Endothelial cell of umbilical vein (primary cell): Measurements from ENCODE around the gene SEMA3E. TPM values are rescaled to one million over a fixed set of nuclear protein-coding genes. Genes with fewer than 3 reads are reported as not detected.

Experiments
- BruUV-seq: library from RNA; stranded (reverse); fragments of 400-500 nt; replicated peaks from 2 replicates; lab custom pipeline; 2021; lab: Mats Ljungman, UMichigan
- CTCF ChIA-PET: fragments of 300-600, 350-600 bp; sonication (Branson Sonifier 250); formaldehyde crosslinking; loops from one replicate; lab custom pipeline; 2021; ENCODE audit warnings: antibody characterized with exemption, inconsistent platforms; lab: Charles Lee
- POLR2A ChIA-PET: fragments of 300-600, 350-600 bp; sonication (Branson Sonifier 250); formaldehyde crosslinking; loops from one replicate; lab custom pipeline; 2021; ENCODE audit warnings: antibody characterized with exemption, inconsistent platforms; lab: Charles Lee
- DNase-seq: peaks from one replicate; pipeline ENCODE4 v3.0.0-alpha.2; 2011; ENCODE audit warnings: low read depth, low spot score
- FAIRE-seq: peaks from 2 replicates; lab custom pipeline; 2011; peaks lifted over from hg19 to GRCh38; lab: Jason Lieb, UNC
- H2AFZ ChIP-seq: 2 replicates; pipeline ENCODE4 v1.6.0; 2012; ENCODE audit warnings: low read depth, low read length, control low read depth, inconsistent platforms
- H3K27ac ChIP-seq: 2 replicates; pipeline ENCODE4 v1.5.1; 2011; ENCODE audit warnings: low read depth, mild to moderate bottlenecking, control low read depth, low read length, moderate library complexity; ENCODE audit not compliant: insufficient read depth
- H3K27me3 ChIP-seq, 2 experiments: 2 replicates each; pipeline versions ENCODE4 v1.6.0 to v1.6.1; 2011; ENCODE audit warnings: low read length in 2 of 2, mixed read lengths in 1 of 2; ENCODE audit not compliant: control insufficient read depth in 2 of 2, insufficient read depth in 2 of 2
- H3K36me3 ChIP-seq, 2 experiments: 2 replicates in 1 of 2; 3 replicates in 1 of 2; pipeline ENCODE4 v1.5.1; 2011; ENCODE audit warnings: low read length in 2 of 2, mild to moderate bottlenecking in 1 of 2, moderate library complexity in 1 of 2; ENCODE audit not compliant: control insufficient read depth in 2 of 2, insufficient read depth in 2 of 2; ENCODE audit errors: extremely low read depth in 1 of 2
- H3K4me1 ChIP-seq: 3 replicates; pipeline ENCODE4 v1.5.1; 2011; ENCODE audit warnings: mild to moderate bottlenecking, low read length; ENCODE audit not compliant: control insufficient read depth, insufficient read depth; ENCODE audit errors: extremely low read depth
- H3K4me2 ChIP-seq: 2 replicates; pipeline ENCODE4 v1.6.1; 2011; ENCODE audit warnings: low read length, control low read depth, mixed read lengths; ENCODE audit not compliant: insufficient read depth
- H3K4me3 ChIP-seq, 3 experiments: fragments of 200-600 bp in 1 of 3; sonication (generic), shearing (Covaris generic) in 1 of 3; replicated peaks in 1 of 3; 2 replicates each; pipeline ENCODE4 v1.5.1; 2011 to 2016; ENCODE audit warnings: control low read depth in 3 of 3, low read length in 3 of 3, mild to moderate bottlenecking in 2 of 3, inconsistent platforms in 1 of 3, low read depth in 1 of 3, moderate library complexity in 1 of 3; ENCODE audit not compliant: insufficient read depth in 1 of 3
- H3K79me2 ChIP-seq: 2 replicates; pipeline ENCODE4 v1.6.0; 2012; ENCODE audit warnings: low read length, inconsistent platforms; ENCODE audit not compliant: control insufficient read depth, insufficient read depth
- H3K9ac ChIP-seq: replicated peaks from 2 replicates; pipeline ENCODE3; 2011; ENCODE audit warnings: low read length, control low read depth; ENCODE audit not compliant: insufficient read depth; ENCODE audit errors: extremely low read depth
- H3K9me1 ChIP-seq: replicated peaks from 3 replicates; pipeline ENCODE4 v1.6.0; 2011; ENCODE audit warnings: mild to moderate bottlenecking, low read length; ENCODE audit not compliant: control insufficient read depth, insufficient read depth; ENCODE audit errors: extremely low read depth
- H3K9me3 ChIP-seq: replicated peaks from 2 replicates; pipeline ENCODE4 v1.5.1; 2012; ENCODE audit warnings: low read length, inconsistent platforms; ENCODE audit not compliant: control insufficient read depth, insufficient read depth
- H4K20me1 ChIP-seq: replicated peaks from 2 replicates; pipeline ENCODE3; 2011; ENCODE audit warnings: mild to moderate bottlenecking, low read length; ENCODE audit not compliant: control insufficient read depth, insufficient read depth; ENCODE audit errors: extremely low read depth
- CTCF ChIP-seq, 2 donors: IDR thresholded peaks; 1 replicate in 1 of 2; 2 replicates in 1 of 2; pipeline ENCODE4 v1.5.1; 2011; ENCODE audit warnings: low read length in 2 of 2, mild to moderate bottlenecking in 2 of 2, moderate library complexity in 2 of 2, control low read depth in 1 of 2, inconsistent platforms in 1 of 2, low read depth in 1 of 2; ENCODE audit not compliant: insufficient read depth in 1 of 2; ENCODE audit errors: extremely low read depth in 1 of 2
- EZH2 ChIP-seq: IDR thresholded peaks from 2 replicates; pipeline ENCODE4 v1.6.1; 2012; ENCODE audit warnings: borderline replicate concordance, low read depth, mild to moderate bottlenecking, moderate library complexity, low read length, inconsistent platforms; ENCODE audit not compliant: severe bottlenecking
- FOS ChIP-seq: IDR thresholded peaks from 2 replicates; pipeline ENCODE4 v1.6.1; 2011; ENCODE audit warnings: mild to moderate bottlenecking, low read length, moderate library complexity, borderline replicate concordance; ENCODE audit not compliant: insufficient read depth
- GATA2 ChIP-seq: IDR thresholded peaks from 2 replicates; pipeline ENCODE4 v1.7.0; 2011; ENCODE audit warnings: low read depth, mild to moderate bottlenecking, moderate library complexity, mixed read lengths, low read length; ENCODE audit not compliant: insufficient read length, insufficient read depth
- MAX ChIP-seq: IDR thresholded peaks from 2 replicates; pipeline ENCODE4 v1.6.1; 2011; ENCODE audit not compliant: insufficient read depth, insufficient read length
- MYC ChIP-seq: IDR thresholded peaks from one replicate; pipeline ENCODE4 v1.6.1; 2011; ENCODE audit warnings: mild to moderate bottlenecking, low read depth, low read length
- POLR2A ChIP-seq: IDR thresholded peaks from 2 replicates; pipeline ENCODE4 v1.6.1; 2012; ENCODE audit warnings: low read depth, mild to moderate bottlenecking, control low read depth, low read length
- POLR2AphosphoS5 ChIP-seq: IDR thresholded peaks from 2 replicates; pipeline ENCODE4 v1.6.1; 2012; ENCODE audit warnings: low read depth, mild to moderate bottlenecking, control low read depth, low read length, moderate library complexity; ENCODE audit not compliant: insufficient read depth
- dilution Hi-C: fragments of 300-500 bp; cut with MboI; formaldehyde crosslinking; loops from one replicate; pipeline ENCODE4 v1.15.0; 2019; ENCODE audit warnings: low sequenced_read_pairs; ENCODE audit not compliant: extremely low pct_ligation_motif_present
- intact Hi-C: fragments of 100-400 bp; cut with micrococcal nuclease; formaldehyde crosslinking; loops from one replicate; pipeline ENCODE4 v1.10.0; 2022
- polyA plus RNA-seq, 4 experiments: library from polyadenylated mRNA; depleted of rRNA in 3 of 4; stranded (reverse) in 3 of 4; unstranded in 1 of 4; fragments of >200 nt; gene quantifications; 2 replicates each; pipeline versions ENCODE4 v1.2.1 to v1.2.3, GENCODE V29; 2011 to 2012; ENCODE audit warnings: missing spikeins in 1 of 4
- total RNA-seq: library from RNA; stranded (reverse); gene quantifications from 2 replicates; pipeline ENCODE4 v1.2.3, GENCODE V29; 2021

The SEMA3E gene
- total and polyA plus RNA-seq, 2 donors (not counting 3 experiments of a cell fraction or from before 2014, with no cell fraction given): not detected

- intact Hi-C loops: no loop called here
- dilution Hi-C loops: no loop called here
- Histone ChIP-seq H3K9me3 (no peaks in the 10 kb centered on the region), H3K4me1 (no peaks in the 10 kb centered on the region), H3K79me2 (no peaks in the 10 kb centered on the region), H3K4me3 (no peak overlapping the region), H3K27ac (no peak overlapping the region), H3K4me2 (no peak overlapping the region), H3K36me3 (no peaks in the 10 kb centered on the region), H3K27me3 (no peaks in the 10 kb centered on the region), H3K9me1 (no peaks in the 10 kb centered on the region), H3K9ac (no peak overlapping the region), H4K20me1 (no peaks in the 10 kb centered on the region), H2AFZ (no peak overlapping the region)
- ChIA-PET CTCF (no interaction called here), POLR2A (no interaction called here)
- BruUV-seq: no TSS peak
- FAIRE-seq (no peak), DNase-seq (no peak)
- no peak for TF ChIP-seq EZH2
- TF ChIP-seq GATA2: no peak
- no peak for TF ChIP-seq MYC
- no peak for TF ChIP-seq MAX
- TF ChIP-seq CTCF (IDR thresholded peaks at IDR 0.05; ENCODE audit: extremely low read depth in 1 of 2, insufficient read depth in 1 of 2, low read depth in 1 of 2, low read length in 2 of 2): no peak
- no peak for TF ChIP-seq POLR2A
- no peak for TF ChIP-seq FOS
- no peak for TF ChIP-seq POLR2AphosphoS5
Observed at GRCh38 chr7:83633516-83633915, 15.4 kb downstream of the SEMA3E start.
